ENCODE results near the gene MRC1.

- TF ChIP-seq, protein P1, sequence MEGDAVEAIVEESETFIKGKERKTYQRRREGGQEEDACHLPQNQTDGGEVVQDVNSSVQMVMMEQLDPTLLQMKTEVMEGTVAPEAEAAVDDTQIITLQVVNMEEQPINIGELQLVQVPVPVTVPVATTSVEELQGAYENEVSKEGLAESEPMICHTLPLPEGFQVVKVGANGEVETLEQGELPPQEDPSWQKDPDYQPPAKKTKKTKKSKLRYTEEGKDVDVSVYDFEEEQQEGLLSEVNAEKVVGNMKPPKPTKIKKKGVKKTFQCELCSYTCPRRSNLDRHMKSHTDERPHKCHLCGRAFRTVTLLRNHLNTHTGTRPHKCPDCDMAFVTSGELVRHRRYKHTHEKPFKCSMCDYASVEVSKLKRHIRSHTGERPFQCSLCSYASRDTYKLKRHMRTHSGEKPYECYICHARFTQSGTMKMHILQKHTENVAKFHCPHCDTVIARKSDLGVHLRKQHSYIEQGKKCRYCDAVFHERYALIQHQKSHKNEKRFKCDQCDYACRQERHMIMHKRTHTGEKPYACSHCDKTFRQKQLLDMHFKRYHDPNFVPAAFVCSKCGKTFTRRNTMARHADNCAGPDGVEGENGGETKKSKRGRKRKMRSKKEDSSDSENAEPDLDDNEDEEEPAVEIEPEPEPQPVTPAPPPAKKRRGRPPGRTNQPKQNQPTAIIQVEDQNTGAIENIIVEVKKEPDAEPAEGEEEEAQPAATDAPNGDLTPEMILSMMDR (conservative IDR thresholded peaks at IDR 0.05): no peak
- no peak for TF ChIP-seq ZFX (IDR thresholded peaks at IDR 0.05)
Observed at GRCh38 chr10:17805330-17805729, 3.8 kb upstream of the MRC1 start.
